DND-41 (cell line): Measurements from ENCODE around the gene ATP13A3.
A peak's percentile ranks its signal among the peaks of the same experiment; 100 is the strongest.

ENCODE experiments used
- ATAC-seq: fragments of 200-7000 bp; cut with Tn5 transposase; 3 replicates; pipeline ENCODE4 v1.9.1; 2021; ENCODE audit warnings: low read depth; ENCODE audit not compliant: insufficient read depth
- DNase-seq: peaks from one replicate; pipeline ENCODE4 v3.0.0-alpha.2; 2020
- H2AFZ ChIP-seq: 2 replicates; pipeline ENCODE4 v1.6.0; 2012; ENCODE audit warnings: low read depth, low read length
- H3K27ac ChIP-seq: 2 replicates; pipeline ENCODE4 v1.5.1; 2012; ENCODE audit warnings: low read length, inconsistent platforms
- H3K27me3 ChIP-seq: fragments of 200-600 bp; sonication (generic); 2 replicates; pipeline ENCODE4 v1.6.0; 2012; ENCODE audit warnings: low read length, mild to moderate bottlenecking, inconsistent platforms; ENCODE audit not compliant: insufficient read depth, poor library complexity
- H3K36me3 ChIP-seq: 2 replicates; pipeline ENCODE4 v1.5.1; 2012; ENCODE audit warnings: low read length, inconsistent platforms; ENCODE audit not compliant: insufficient read depth
- H3K4me1 ChIP-seq: 2 replicates; pipeline ENCODE4 v1.5.1; 2012; ENCODE audit warnings: mild to moderate bottlenecking, low read length; ENCODE audit not compliant: insufficient read depth
- H3K4me2 ChIP-seq: 2 replicates; pipeline ENCODE4 v1.6.0; 2012; ENCODE audit warnings: mild to moderate bottlenecking, moderate library complexity, low read length, inconsistent platforms; ENCODE audit not compliant: insufficient read depth
- H3K4me3 ChIP-seq, 2 experiments: fragments of 200-600 bp in 1 of 2; shearing (Covaris generic) in 1 of 2; 2 replicates each; pipeline ENCODE4 v1.5.1; 2012 to 2016; ENCODE audit warnings: inconsistent platforms in 2 of 2, low read length in 2 of 2, mild to moderate bottlenecking in 2 of 2, low read depth in 1 of 2, moderate library complexity in 1 of 2
- H3K79me2 ChIP-seq: 2 replicates; pipeline ENCODE4 v1.6.0; 2012; ENCODE audit warnings: low read length, inconsistent platforms; ENCODE audit not compliant: insufficient read depth
- H3K9ac ChIP-seq: 2 replicates; pipeline ENCODE4 v1.6.0; 2012; ENCODE audit warnings: low read depth, mild to moderate bottlenecking, inconsistent platforms, low read length, moderate library complexity
- H3K9me3 ChIP-seq: 2 replicates; pipeline ENCODE4 v1.5.1; 2012; ENCODE audit warnings: low read length, moderate library complexity, mild to moderate bottlenecking, inconsistent platforms; ENCODE audit not compliant: insufficient read depth, severe bottlenecking
- H4K20me1 ChIP-seq: 2 replicates; pipeline ENCODE4 v1.6.0; 2012; ENCODE audit warnings: low read length; ENCODE audit not compliant: insufficient read depth
- CTCF ChIP-seq: IDR thresholded peaks from 2 replicates; pipeline ENCODE4 v1.5.1; 2012; ENCODE audit warnings: borderline replicate concordance, low read length, moderate library complexity, mild to moderate bottlenecking; ENCODE audit not compliant: poor library complexity, severe bottlenecking; ENCODE audit errors: extremely low read depth
- EZH2 ChIP-seq: IDR thresholded peaks from 3 replicates; pipeline ENCODE4 v1.6.1; 2012; ENCODE audit warnings: borderline replicate concordance, low read depth, mild to moderate bottlenecking, moderate library complexity, low read length, inconsistent platforms; ENCODE audit not compliant: severe bottlenecking

Gene ATP13A3

GRCh38 chr3:194446754-194447153, 40.0 kb downstream of the ATP13A3 start:
- H3K79me2 ChIP-seq: no peaks in the 10 kb centered on the region
- no peaks in the 10 kb centered on the region for H3K9me3 ChIP-seq
- H2AFZ ChIP-seq: no peak overlapping the region
- H3K27me3 ChIP-seq: no peaks in the 10 kb centered on the region
- ATAC-seq (no peak), DNase-seq (no peak)
- no peak for TF ChIP-seq EZH2
- TF ChIP-seq CTCF: no peak
- H3K36me3 ChIP-seq: peaks cover 88% of the 10 kb centered on the region
- no peaks in the 10 kb centered on the region for H4K20me1 ChIP-seq
- no peaks in the 10 kb centered on the region for H3K4me1 ChIP-seq
- H3K4me3 ChIP-seq: no peak overlapping the region
- H3K27ac ChIP-seq: no peak overlapping the region
- no peak overlapping the region for H3K4me2 ChIP-seq
- H3K9ac ChIP-seq: no peak overlapping the region

- DNase-seq (peak; percentile 11), ATAC-seq (peak; percentile 55; the same call in 2 of the 3 replicates)
- no peaks in the 10 kb centered on the region for H4K20me1 ChIP-seq
- no peaks in the 10 kb centered on the region for H3K9me3 ChIP-seq
- peaks cover 88% of the 10 kb centered on the region for H3K36me3 ChIP-seq
- no peaks in the 10 kb centered on the region for H3K4me1 ChIP-seq
- no peak overlapping the region for H3K4me3 ChIP-seq
- no peaks in the 10 kb centered on the region for H3K27me3 ChIP-seq
- no peaks in the 10 kb centered on the region for H3K79me2 ChIP-seq
- TF ChIP-seq CTCF: no peak
- no peak for TF ChIP-seq EZH2
- no peak overlapping the region for H3K4me2 ChIP-seq
- H2AFZ ChIP-seq: no peak overlapping the region
- no peak overlapping the region for H3K27ac ChIP-seq
- H3K9ac ChIP-seq: no peak overlapping the region
These were observed 40.6 kb downstream of the ATP13A3 start for GRCh38 chr3:194446172-194446571.

GRCh38 chr3:194443901-194444300, 42.9 kb downstream of the ATP13A3 start:
- peaks cover 87% of the 10 kb centered on the region for H3K36me3 ChIP-seq
- H3K27ac ChIP-seq: no peak overlapping the region
- H3K4me3 ChIP-seq: no peak overlapping the region
- no peaks in the 10 kb centered on the region for H4K20me1 ChIP-seq
- ATAC-seq (no peak), DNase-seq (no peak)
- H2AFZ ChIP-seq: no peak overlapping the region
- no peak overlapping the region for H3K9ac ChIP-seq
- no peak for TF ChIP-seq CTCF
- no peak for TF ChIP-seq EZH2
- H3K79me2 ChIP-seq: no peaks in the 10 kb centered on the region
- no peaks in the 10 kb centered on the region for H3K4me1 ChIP-seq
- H3K4me2 ChIP-seq: no peak overlapping the region
- no peaks in the 10 kb centered on the region for H3K9me3 ChIP-seq
- H3K27me3 ChIP-seq: no peaks in the 10 kb centered on the region

- Histone ChIP-seq H2AFZ (no peak overlapping the region), H3K9ac (no peak overlapping the region), H3K9me3 (no peaks in the 10 kb centered on the region), H4K20me1 (no peaks in the 10 kb centered on the region), H3K4me1 (no peaks in the 10 kb centered on the region), H3K27me3 (no peaks in the 10 kb centered on the region), H3K27ac (no peak overlapping the region), H3K4me2 (no peak overlapping the region), H3K4me3 (no peak overlapping the region), H3K36me3 (peaks cover 92% of the 10 kb centered on the region), H3K79me2 (no peaks in the 10 kb centered on the region)
- TF ChIP-seq EZH2 (no peak), CTCF (no peak)
- ATAC-seq (no peak), DNase-seq (no peak)
These were observed 46.0 kb downstream of the ATP13A3 start for GRCh38 chr3:194440756-194441155.
